NCI-H2171 (cell line): ENCODE measurements around the gene HBS1L.

Source experiments
- DNase-seq: peaks from one replicate; lab custom pipeline; 2025; lab: John Stamatoyannopoulos, UW

Gene HBS1L

GRCh38 chr6:135054569-135055498, at the start of gene HBS1L:
Gene HBS1L (minus strand): TSS chr6:135054822. CDS start chr6:135054691, 131 bp downstream.
- DNase-seq: peak; percentile 93

- no peak for DNase-seq
Observed at GRCh38 chr6:135104199-135104598, 49.6 kb upstream of the HBS1L start.

GRCh38 chr6:135102191-135102590, 47.6 kb upstream of the HBS1L start:
- no peak for DNase-seq

GRCh38 chr6:135097172-135097571, 42.5 kb upstream of the HBS1L start:
- no peak for DNase-seq

- DNase-seq: no peak
Observed at GRCh38 chr6:135096403-135097130, 41.9 kb upstream of the HBS1L start.

- DNase-seq: no peak
Observed at GRCh38 chr6:135095716-135096115, 41.1 kb upstream of the HBS1L start.

GRCh38 chr6:135094403-135094821, 39.8 kb upstream of the HBS1L start:
- no peak for DNase-seq

GRCh38 chr6:135093578-135093977, 39.0 kb upstream of the HBS1L start:
- no peak for DNase-seq

- no peak for DNase-seq
Observed at GRCh38 chr6:135092724-135093123, 38.1 kb upstream of the HBS1L start.

GRCh38 chr6:135090819-135091218, 36.2 kb upstream of the HBS1L start:
- no peak for DNase-seq

GRCh38 chr6:135089901-135090300, 35.3 kb upstream of the HBS1L start:
- DNase-seq: no peak

GRCh38 chr6:135088818-135089809, 34.5 kb upstream of the HBS1L start:
- DNase-seq: peak; percentile 4

- no peak for DNase-seq
Observed at GRCh38 chr6:135088281-135088680, 33.7 kb upstream of the HBS1L start.

GRCh38 chr6:135087803-135088202, 33.2 kb upstream of the HBS1L start:
- peak; percentile 83 for DNase-seq

GRCh38 chr6:135087403-135087802, 32.8 kb upstream of the HBS1L start:
- peak; percentile 59 for DNase-seq

GRCh38 chr6:135086414-135086764, 31.8 kb upstream of the HBS1L start:
- DNase-seq: no peak

GRCh38 chr6:135085700-135086413, 31.2 kb upstream of the HBS1L start:
- no peak for DNase-seq

- DNase-seq: no peak
Observed at GRCh38 chr6:135084916-135085269, 30.3 kb upstream of the HBS1L start.

GRCh38 chr6:135084001-135084915, 29.6 kb upstream of the HBS1L start:
- DNase-seq: no peak

GRCh38 chr6:135081966-135082365, 27.3 kb upstream of the HBS1L start:
- DNase-seq: no peak
